Neutrophil (primary cell): ENCODE results near the gene MYH15.

Experiments
- H3K27ac ChIP-seq: fragments of 200-600 bp; sonication (generic); 2 replicates; pipeline ENCODE4 v1.5.1; 2016; ENCODE audit warnings: mild to moderate bottlenecking, moderate library complexity
- H3K27me3 ChIP-seq: fragments of 200-600 bp; sonication (generic); 2 replicates; pipeline ENCODE4 v1.6.0; 2016; ENCODE audit warnings: mild to moderate bottlenecking
- H3K36me3 ChIP-seq: fragments of 200-600 bp; sonication (generic); 2 replicates; pipeline ENCODE4 v1.5.1; 2017
- H3K4me1 ChIP-seq, 2 experiments: fragments of 200-600 bp in 1 of 2; sonication (generic) in 1 of 2; 1 replicate in 1 of 2; 2 replicates in 1 of 2; pipeline versions ENCODE4 v1.5.1 to v1.6.1; 2013 to 2016; ENCODE audit warnings: low read depth in 1 of 2, low read length in 1 of 2, mild to moderate bottlenecking in 1 of 2, moderate library complexity in 1 of 2; ENCODE audit not compliant: control insufficient read depth in 1 of 2, insufficient read depth in 1 of 2
- H3K4me3 ChIP-seq, 2 experiments: fragments of 200-600 bp in 1 of 2; sonication (generic) in 1 of 2; 1 replicate in 1 of 2; 2 replicates in 1 of 2; pipeline ENCODE4 v1.5.1; 2013 to 2016; ENCODE audit warnings: low read depth in 1 of 2, low read length in 1 of 2, mild to moderate bottlenecking in 1 of 2, moderate library complexity in 1 of 2
- H3K9me3 ChIP-seq: fragments of 200-600 bp; sonication (generic); 2 replicates; pipeline ENCODE4 v1.5.1; 2016
- CTCF ChIP-seq: fragments of 200-600 bp; sonication (generic); IDR thresholded peaks from 2 replicates; pipeline ENCODE4 v1.5.1; 2016; ENCODE audit warnings: antibody characterized with exemption

The MYH15 gene

DNA sequence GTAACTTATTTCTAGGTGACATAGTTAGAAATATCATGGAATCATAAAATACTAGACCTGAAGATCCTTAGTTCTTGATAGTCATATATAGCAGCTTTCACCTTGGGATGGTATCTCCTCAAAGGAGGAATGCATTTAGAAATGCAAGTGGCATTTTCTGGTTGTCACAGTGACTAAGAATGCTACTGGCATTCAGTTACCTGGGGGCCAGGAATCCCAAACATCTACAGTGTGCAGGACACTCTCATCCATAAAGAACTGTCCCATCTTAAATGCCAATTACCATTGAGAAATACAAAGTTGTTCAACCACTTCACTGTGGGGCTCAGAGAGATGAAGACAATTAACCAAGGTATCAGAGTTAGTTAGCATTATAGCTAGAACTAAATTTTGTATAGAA is 36.7 kb downstream of the MYH15 start:
- Histone ChIP-seq H3K4me3 (no peak overlapping the region), H3K4me1 (no peaks in the 10 kb centered on the region)

DNA sequence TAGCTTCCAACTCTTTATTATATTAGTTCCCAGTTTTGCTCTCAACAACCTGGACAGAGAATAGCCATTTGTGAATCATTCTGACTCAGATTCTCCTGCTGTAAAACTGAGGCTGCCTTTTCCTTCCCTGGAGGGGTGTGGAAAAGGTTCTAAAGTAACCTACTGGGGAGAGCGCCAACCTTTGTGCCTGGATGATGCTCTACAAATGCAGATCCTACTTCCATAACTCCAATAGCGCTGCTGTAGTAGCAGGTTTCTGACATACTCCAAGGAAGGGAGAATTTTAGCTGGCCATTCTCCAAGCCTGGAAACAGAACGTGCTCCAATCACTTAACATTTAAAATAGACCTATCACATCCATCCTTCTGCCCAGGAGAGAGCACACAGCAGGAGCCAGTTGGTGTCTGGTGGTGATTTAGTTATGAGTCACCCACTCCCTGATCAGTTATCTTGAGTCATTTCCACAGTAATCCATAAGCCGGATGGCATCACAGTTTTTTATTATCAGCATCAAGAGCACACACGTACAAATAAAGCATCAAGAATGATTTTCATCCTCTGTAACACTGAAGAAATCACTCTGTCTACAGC is 38.3 kb downstream of the MYH15 start:
- Histone ChIP-seq H3K36me3 (no peaks in the 10 kb centered on the region), H3K4me1 (no peaks in the 10 kb centered on the region), H3K27ac (no peak overlapping the region), H3K4me3 (no peak overlapping the region), H3K9me3 (no peaks in the 10 kb centered on the region), H3K27me3 (no peaks in the 10 kb centered on the region)
- TF ChIP-seq CTCF, result no peak

More for the DNA sequence above, 36.7 kb downstream of the MYH15 start:
- no peaks in the 10 kb centered on the region for H3K9me3 ChIP-seq
- no peak for TF ChIP-seq CTCF
- no peaks in the 10 kb centered on the region for H3K36me3 ChIP-seq
- H3K27me3 ChIP-seq, result no peaks in the 10 kb centered on the region
- H3K27ac ChIP-seq, result no peak overlapping the region

- H3K27ac ChIP-seq, result no peak overlapping the region
- H3K4me3 ChIP-seq, result no peak overlapping the region
- no peak for TF ChIP-seq CTCF
- no peaks in the 10 kb centered on the region for H3K9me3 ChIP-seq
- no peaks in the 10 kb centered on the region for H3K27me3 ChIP-seq
- H3K4me1 ChIP-seq, result no peaks in the 10 kb centered on the region
- H3K36me3 ChIP-seq, result no peaks in the 10 kb centered on the region
These were observed 39.0 kb downstream of the MYH15 start for GRCh38 chr3:108471426-108471825.

DNA sequence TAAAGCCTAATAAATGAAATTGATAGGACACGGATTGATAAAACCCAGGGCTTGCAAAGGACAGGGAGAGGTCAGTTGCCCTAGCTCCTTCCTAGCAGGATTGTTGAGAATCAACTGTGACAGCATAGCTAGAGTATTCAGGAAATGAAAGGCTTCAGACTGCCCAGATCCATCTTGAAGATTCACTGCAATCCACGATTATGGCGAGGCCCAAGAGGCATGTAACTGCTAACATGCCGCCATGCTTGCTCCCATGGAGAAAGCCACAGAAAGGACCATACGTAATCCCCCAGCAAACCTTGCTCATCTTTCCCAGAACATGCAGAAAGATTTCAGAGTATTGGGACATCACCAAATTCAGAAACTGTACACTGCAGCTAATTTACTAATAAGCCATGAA is 41.3 kb downstream of the MYH15 start:
- Histone ChIP-seq H3K27me3 (no peaks in the 10 kb centered on the region), H3K4me1 (no peaks in the 10 kb centered on the region), H3K36me3 (no peaks in the 10 kb centered on the region), H3K4me3 (no peak overlapping the region), H3K9me3 (no peaks in the 10 kb centered on the region), H3K27ac (no peak overlapping the region)
- TF ChIP-seq CTCF, result no peak

GRCh38 chr3:108468577-108468976 is 41.8 kb downstream of the MYH15 start:
- Histone ChIP-seq H3K4me1 (no peaks in the 10 kb centered on the region), H3K36me3 (no peaks in the 10 kb centered on the region), H3K27me3 (no peaks in the 10 kb centered on the region), H3K4me3 (no peak overlapping the region), H3K27ac (no peak overlapping the region), H3K9me3 (no peaks in the 10 kb centered on the region)
- no peak for TF ChIP-seq CTCF

DNA sequence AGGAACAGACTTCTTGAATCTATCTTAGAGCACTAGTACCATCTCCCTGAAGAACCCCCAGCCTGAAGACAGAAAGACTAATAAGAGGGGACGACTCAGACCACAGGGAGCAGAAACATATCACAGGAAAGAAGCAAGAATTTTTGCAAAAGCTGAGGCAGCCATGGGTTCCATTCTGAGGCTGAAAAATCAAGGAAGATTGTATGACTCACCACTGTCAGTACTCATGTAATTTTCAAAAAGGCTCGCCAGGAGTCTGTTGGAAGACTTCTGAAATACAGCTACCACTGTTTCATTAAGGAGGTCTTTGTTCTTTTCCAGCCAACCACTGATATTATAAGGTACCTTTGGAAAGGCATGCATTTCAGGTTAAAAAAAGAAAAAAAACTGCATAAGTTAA is 47.5 kb downstream of the MYH15 start:
- Histone ChIP-seq H3K9me3 (no peaks in the 10 kb centered on the region), H3K4me3 (no peak overlapping the region), H3K27me3 (no peaks in the 10 kb centered on the region), H3K36me3 (no peaks in the 10 kb centered on the region), H3K27ac (no peak overlapping the region), H3K4me1 (no peaks in the 10 kb centered on the region)
- TF ChIP-seq CTCF, result no peak
